K562 (cell line): ENCODE results near the gene SLC2A13. TPM values are rescaled to one million over a fixed set of nuclear protein-coding genes. Genes with fewer than 3 reads are reported as not detected.
"Not testable (repeated sequence)": the region's sequence is repeated elsewhere in the genome, so short reads cannot be mapped to it uniquely, and the experiment has no call there.

ENCODE experiments used
- ATAC-seq: fragments of 200-7000 bp; cut with Tn5 transposase; 3 replicates; pipeline ENCODE4 v1.9.1; 2020; ENCODE audit warnings: moderate library complexity
- BruUV-seq: library from RNA; stranded (reverse); fragments of 400-500 nt; replicated peaks from 2 replicates; lab custom pipeline; 2021; lab: Mats Ljungman, UMichigan
- CTCF ChIA-PET: fragments of 300-600 bp; formaldehyde crosslinking; extraction: SDS; loops from one replicate; lab custom pipeline; 2021; ENCODE audit warnings: low intra/inter-chr PET ratio; lab: Yijun Ruan, JAX
- POLR2A ChIA-PET: fragments of 300-600, 350-650 bp; sonication (Branson Sonifier 250); formaldehyde crosslinking; extraction: SDS; loops from one replicate; lab custom pipeline; 2021; ENCODE audit warnings: antibody characterized with exemption, inconsistent platforms; lab: Yijun Ruan, JAX
- DNase-seq, 4 experiments: peaks; one replicate each; pipeline versions ENCODE4 v3.0.0 to v3.0.0-alpha.2; 2011 to 2018; ENCODE audit warnings: low spot score in 3 of 4, mixed read lengths in 3 of 4; ENCODE audit errors: extremely low read depth in 1 of 4
- FAIRE-seq: peaks from 2 replicates; lab custom pipeline; 2011; peaks lifted over from hg19 to GRCh38; lab: Jason Lieb, UNC
- H2AFZ ChIP-seq: 2 replicates; pipeline ENCODE4 v1.6.0; 2011; ENCODE audit warnings: low read depth, low read length, control low read depth, inconsistent platforms
- H3K27ac ChIP-seq: fragments of 200-600 bp; 3 replicates; pipeline ENCODE4 v1.8.0; 2011; ENCODE audit warnings: low read depth, mild to moderate bottlenecking, control low read depth, inconsistent platforms, low read length, moderate library complexity, mixed read lengths; ENCODE audit errors: extremely low read depth
- H3K27me3 ChIP-seq, 2 experiments: fragments of 300-600 bp in 1 of 2; 2 replicates in 1 of 2; 3 replicates in 1 of 2; pipeline versions ENCODE4 v1.6.0 to v1.8.0; 2011; ENCODE audit warnings: inconsistent platforms in 2 of 2, low read length in 2 of 2, mild to moderate bottlenecking in 1 of 2, mixed read lengths in 1 of 2, moderate library complexity in 1 of 2; ENCODE audit not compliant: control insufficient read depth in 2 of 2, insufficient read depth in 2 of 2
- H3K36me3 ChIP-seq: fragments of 300-600 bp; 3 replicates; pipeline ENCODE4 v1.8.0; 2011; ENCODE audit warnings: mild to moderate bottlenecking, low read length, inconsistent platforms; ENCODE audit not compliant: control insufficient read depth, insufficient read depth
- H3K4me1 ChIP-seq, 2 experiments: fragments of 200-600 bp in 1 of 2; replicated peaks in 1 of 2; 2 replicates in 1 of 2; 3 replicates in 1 of 2; pipeline versions ENCODE4 v1.5.1 to v1.8.0; 2011; ENCODE audit warnings: inconsistent platforms in 2 of 2, low read length in 2 of 2, mild to moderate bottlenecking in 1 of 2, mixed read lengths in 1 of 2, moderate library complexity in 1 of 2; ENCODE audit not compliant: control insufficient read depth in 2 of 2, insufficient read depth in 2 of 2
- H3K4me2 ChIP-seq: 2 replicates; pipeline ENCODE4 v1.6.1; 2011; ENCODE audit warnings: low read length, control low read depth, inconsistent platforms, mixed read lengths; ENCODE audit not compliant: insufficient read depth
- H3K4me3 ChIP-seq: fragments of 200-600 bp; sonication (generic), shearing (Covaris generic); 2 replicates; pipeline ENCODE4 v1.5.1; 2016; ENCODE audit warnings: control low read depth, inconsistent platforms
- H3K79me2 ChIP-seq: fragments of 200-600 bp; 3 replicates; pipeline ENCODE4 v1.8.0; 2011; ENCODE audit warnings: low read length, inconsistent platforms; ENCODE audit not compliant: control insufficient read depth, insufficient read depth
- H3K9ac ChIP-seq, 2 experiments: 2 replicates each; pipeline versions ENCODE4 v1.6.0 to v1.6.1; 2011; ENCODE audit warnings: low read depth in 2 of 2, low read length in 2 of 2, control low read depth in 1 of 2, inconsistent platforms in 1 of 2, mild to moderate bottlenecking in 1 of 2, mixed read lengths in 1 of 2; ENCODE audit not compliant: insufficient read depth in 1 of 2
- H3K9me1 ChIP-seq: one replicate; pipeline ENCODE4 v1.6.0; 2011; ENCODE audit warnings: inconsistent platforms, mild to moderate bottlenecking, low read length, moderate library complexity; ENCODE audit not compliant: control insufficient read depth, insufficient read depth
- H3K9me3 ChIP-seq: replicated peaks from 2 replicates; pipeline ENCODE4 v1.5.1; 2011; ENCODE audit warnings: low read depth, low read length, inconsistent platforms; ENCODE audit not compliant: control insufficient read depth, insufficient read depth
- H4K20me1 ChIP-seq: replicated peaks from 2 replicates; pipeline ENCODE4 v1.6.1; 2011; ENCODE audit warnings: low read length, inconsistent platforms, mixed read lengths; ENCODE audit not compliant: control insufficient read depth, insufficient read depth
- CCNT2 ChIP-seq: IDR thresholded peaks from 2 replicates; pipeline ENCODE4 v1.6.1; 2011; ENCODE audit warnings: borderline replicate concordance, low read depth, mild to moderate bottlenecking, moderate library complexity, mixed read lengths, low read length; ENCODE audit not compliant: insufficient read length; ENCODE audit errors: extremely low read depth
- CHD1 ChIP-seq: fragments of 200-600 bp; sonication (generic); IDR thresholded peaks from one replicate; pipeline ENCODE4 v1.6.1; 2012; ENCODE audit warnings: mild to moderate bottlenecking, moderate library complexity, low read length, inconsistent platforms
- ETV5 ChIP-seq: sonication (generic); formaldehyde crosslinking; IDR thresholded peaks from 2 replicates; pipeline ENCODE4 v1.4.0; 2020; ENCODE audit warnings: low read depth, mild to moderate bottlenecking, missing genetic modification reagents
- GTF2A2 ChIP-seq: IDR thresholded peaks from 2 replicates; pipeline ENCODE4 v1.6.1; 2016; ENCODE audit warnings: mild to moderate bottlenecking, missing genetic modification characterization, missing compliant biosample characterization
- KDM4B ChIP-seq, 2 experiments: fragments of 450-650 bp in 1 of 2; sonication (generic) in 1 of 2; IDR thresholded peaks; 2 replicates each; pipeline ENCODE4 v1.6.1; 2016 to 2017; ENCODE audit warnings: borderline replicate concordance in 2 of 2, antibody characterized with exemption in 1 of 2, low read depth in 1 of 2, mild to moderate bottlenecking in 1 of 2
- RAD51 ChIP-seq: fragments of 450-650 bp; IDR thresholded peaks from 2 replicates; pipeline ENCODE4 v1.7.1; 2016; ENCODE audit warnings: low read depth, mild to moderate bottlenecking, borderline replicate concordance
- SIN3A ChIP-seq, 2 experiments: fragments of 150-350 bp in 1 of 2; IDR thresholded peaks; 2 replicates each; pipeline ENCODE4 v1.6.1; 2011 to 2016; ENCODE audit warnings: borderline replicate concordance in 2 of 2, low read depth in 2 of 2, low read length in 2 of 2, mild to moderate bottlenecking in 2 of 2, moderate library complexity in 2 of 2; ENCODE audit not compliant: control insufficient read depth in 1 of 2
- SREBF1 ChIP-seq: fragments of 150-350 bp; IDR thresholded peaks from 2 replicates; pipeline ENCODE4 v1.6.1; 2014; ENCODE audit warnings: antibody characterized with exemption, low read depth, low read length, borderline replicate concordance
- ZNF75A ChIP-seq: fragments of 450-650 bp; formaldehyde crosslinking; IDR thresholded peaks from 2 replicates; pipeline ENCODE4 v1.4.0; 2020; ENCODE audit warnings: mild to moderate bottlenecking
- WGBS: fragments of 100-300 bp; shearing (Covaris generic); methylation state at CpG from one replicate; pipeline ENCODE4 v1.1.6; 2016; ENCODE audit warnings: low coverage, mixed read lengths; ENCODE audit not compliant: insufficient coverage; ENCODE audit errors: missing lambda C conversion rate; 5-methylcytosine and 5-hydroxymethylcytosine counted together
- in situ Hi-C: fragments of 300-500 bp; cut with MboI; formaldehyde crosslinking; loops from 4 replicates; pipeline ENCODE4 v1.15.0; 2018; ENCODE audit warnings: inconsistent platforms, mixed read lengths
- intact Hi-C: fragments of 100-400 bp; cut with micrococcal nuclease; formaldehyde crosslinking; loops from 2 replicates; pipeline ENCODE4 v1.14.2; 2022
- polyA plus RNA-seq, 8 experiments: library from polyadenylated mRNA; depleted of rRNA in 4 of 8; stranded (reverse) in 5 of 8; unstranded in 3 of 8; fragments of >200 nt; fragmentation: Nextera tagmentation in 2 of 8; fragmentation: Illumina TruSeq in 1 of 8; extraction: Ambion mirVana in 2 of 8; extraction: Trizol in 1 of 8; gene quantifications; 2 replicates each; pipeline versions ENCODE4 v1.2.1 to v1.2.3, GENCODE V29; 2011 to 2014; ENCODE audit warnings: inconsistent platforms in 1 of 8, missing spikeins in 1 of 8
- total RNA-seq, 7 experiments: library from RNA; depleted of rRNA in 6 of 7; stranded (reverse); fragments of >200 nt in 6 of 7; fragmentation: Illumina TruSeq in 2 of 7; extraction: Trizol in 2 of 7; gene quantifications; 2 replicates each; pipeline versions ENCODE4 v1.2.1 to v1.2.3, GENCODE V29; 2011 to 2021; ENCODE audit warnings: low replicate concordance in 1 of 7
- TF ChIP-seq, protein P1 (sequence below): fragments of 450-650 bp; IDR thresholded peaks from 2 replicates; pipeline ENCODE4 v1.6.1; 2016; ENCODE audit warnings: antibody characterized with exemption
- TF ChIP-seq, protein P2 (sequence below), 2 experiments: fragments of 450-650 bp; IDR thresholded peaks; 2 replicates each; pipeline ENCODE4 v1.6.1; 2016

SLC2A13 gene
- total and polyA plus RNA-seq, 9 of the 15 experiments (the other 6 are each of a cell fraction or from before 2014, with no cell fraction given) = 1.7 to 12.4 (median 9.0) TPM

DNA sequence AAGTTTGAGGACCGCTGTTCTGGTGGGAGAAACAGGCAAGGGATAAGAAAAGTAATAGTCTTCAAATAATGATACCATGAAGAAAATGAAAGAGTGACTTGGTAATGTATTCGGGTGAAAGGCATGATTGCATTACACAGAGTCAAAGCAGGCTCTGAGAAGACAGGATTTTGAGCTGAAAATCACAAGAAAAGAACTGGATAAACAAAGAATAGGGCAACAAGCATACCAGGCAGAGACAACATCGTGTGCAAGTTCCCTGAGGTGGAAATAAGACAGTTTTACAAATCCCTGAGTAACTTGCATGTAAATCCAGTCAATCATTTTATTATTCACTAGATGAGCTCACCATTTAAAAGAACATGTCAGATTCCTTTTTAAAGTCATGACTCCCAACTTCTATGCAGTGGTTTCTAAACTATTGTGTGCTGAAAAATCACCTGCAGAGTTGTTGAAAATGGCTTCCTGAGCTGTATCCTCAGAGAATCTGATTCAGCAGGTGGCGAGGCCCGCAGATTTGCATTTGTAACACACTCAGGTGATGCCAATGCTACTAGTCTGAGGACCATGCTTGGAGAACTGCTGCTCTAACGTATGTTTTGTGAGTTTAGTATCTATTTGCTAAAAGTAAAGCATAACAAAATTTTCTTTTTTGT, 353.3 kb downstream of the SLC2A13 start:
- H3K79me2 ChIP-seq = no peaks in the 10 kb centered on the region
- no peak for ATAC-seq
- no peaks in the 10 kb centered on the region for H3K9me1 ChIP-seq
- WGBS = 14% methylated on average over 6 of the region's 6 CpGs
- no peak for FAIRE-seq
- no peaks in the 10 kb centered on the region for H3K9me3 ChIP-seq
- H3K27ac ChIP-seq = no peak overlapping the region
- no peak for TF ChIP-seq ZNF75A
- no peak for TF ChIP-seq SIN3A (IDR thresholded peaks at IDR 0.05; ENCODE audit: borderline replicate concordance in 2 of 2, control insufficient read depth in 1 of 2, low read depth in 2 of 2, low read length in 2 of 2)
- no peak for TF ChIP-seq ETV5 (CRISPR knock-in tag)
- TF ChIP-seq, protein P1, sequence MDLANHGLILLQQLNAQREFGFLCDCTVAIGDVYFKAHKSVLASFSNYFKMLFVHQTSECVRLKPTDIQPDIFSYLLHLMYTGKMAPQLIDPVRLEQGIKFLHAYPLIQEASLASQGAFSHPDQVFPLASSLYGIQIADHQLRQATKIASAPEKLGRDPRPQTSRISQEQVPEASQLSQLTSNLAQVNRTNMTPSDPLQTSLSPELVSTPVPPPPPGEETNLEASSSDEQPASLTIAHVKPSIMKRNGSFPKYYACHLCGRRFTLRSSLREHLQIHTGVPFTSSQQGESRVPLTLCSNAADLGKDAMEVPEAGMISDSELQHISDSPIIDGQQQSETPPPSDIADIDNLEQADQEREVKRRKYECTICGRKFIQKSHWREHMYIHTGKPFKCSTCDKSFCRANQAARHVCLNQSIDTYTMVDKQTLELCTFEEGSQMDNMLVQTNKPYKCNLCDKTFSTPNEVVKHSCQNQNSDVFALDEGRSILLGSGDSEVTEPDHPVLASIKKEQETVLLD = no peak
- TF ChIP-seq, protein P2, sequence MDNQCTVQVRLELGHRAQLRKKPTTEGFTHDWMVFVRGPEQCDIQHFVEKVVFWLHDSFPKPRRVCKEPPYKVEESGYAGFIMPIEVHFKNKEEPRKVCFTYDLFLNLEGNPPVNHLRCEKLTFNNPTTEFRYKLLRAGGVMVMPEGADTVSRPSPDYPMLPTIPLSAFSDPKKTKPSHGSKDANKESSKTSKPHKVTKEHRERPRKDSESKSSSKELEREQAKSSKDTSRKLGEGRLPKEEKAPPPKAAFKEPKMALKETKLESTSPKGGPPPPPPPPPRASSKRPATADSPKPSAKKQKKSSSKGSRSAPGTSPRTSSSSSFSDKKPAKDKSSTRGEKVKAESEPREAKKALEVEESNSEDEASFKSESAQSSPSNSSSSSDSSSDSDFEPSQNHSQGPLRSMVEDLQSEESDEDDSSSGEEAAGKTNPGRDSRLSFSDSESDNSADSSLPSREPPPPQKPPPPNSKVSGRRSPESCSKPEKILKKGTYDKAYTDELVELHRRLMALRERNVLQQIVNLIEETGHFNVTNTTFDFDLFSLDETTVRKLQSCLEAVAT (IDR thresholded peaks at IDR 0.05) = no peak
- TF ChIP-seq KDM4B (IDR thresholded peaks at IDR 0.05; ENCODE audit: borderline replicate concordance in 2 of 2, low read depth in 1 of 2) = no peak
- no peak for TF ChIP-seq CCNT2
- no peak for TF ChIP-seq SREBF1
- TF ChIP-seq CHD1 = no peak
- TF ChIP-seq GTF2A2 (tag) = no peak
- TF ChIP-seq RAD51 = no peak
- H3K4me1 ChIP-seq = no peaks in the 10 kb centered on the region
- POLR2A ChIA-PET = no interaction called here
- no peak overlapping the region for H2AFZ ChIP-seq
- no peaks in the 10 kb centered on the region for H4K20me1 ChIP-seq
- CTCF ChIA-PET = no interaction called here
- intact Hi-C loops = no loop called here
- no peaks in the 10 kb centered on the region for H3K36me3 ChIP-seq
- DNase-seq = no peak
- BruUV-seq = no TSS peak
- in situ Hi-C loops = loop anchor here (25.0 kb wide), 1 partner anchor 360 kb away; the partner anchor contains the start of gene SLC2A13
- no peak overlapping the region for H3K4me2 ChIP-seq
- H3K9ac ChIP-seq = no peak overlapping the region
- no peak overlapping the region for H3K4me3 ChIP-seq
- no peaks in the 10 kb centered on the region for H3K27me3 ChIP-seq

DNA sequence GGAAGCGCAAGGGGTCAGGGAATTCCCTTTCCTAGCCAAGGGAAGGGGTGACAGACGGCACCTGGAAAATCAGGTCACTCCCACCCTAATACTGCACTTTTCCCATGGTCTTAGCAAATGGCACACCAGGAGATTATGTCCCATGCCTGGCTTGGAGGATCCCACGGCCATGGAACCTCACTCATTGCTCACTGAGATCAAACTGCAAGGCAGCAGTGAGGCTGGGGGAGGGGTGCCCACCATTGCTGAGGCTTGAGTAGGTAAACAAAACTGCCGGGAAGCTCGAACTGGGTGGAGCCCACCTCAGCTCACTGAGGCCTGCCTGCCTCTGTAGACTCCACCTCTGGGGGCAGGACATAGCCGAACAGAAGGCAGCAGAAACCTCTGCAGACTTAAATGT, 359.7 kb downstream of the SLC2A13 start:
- WGBS = 9% methylated on average over 4 of the region's 6 CpGs
- H2AFZ ChIP-seq, CTCF ChIA-PET, H3K36me3 ChIP-seq, FAIRE-seq, H3K9me1 ChIP-seq, H3K4me3 ChIP-seq, H3K4me1 ChIP-seq, in situ Hi-C loops, H3K9me3 ChIP-seq, H4K20me1 ChIP-seq, H3K27ac ChIP-seq, H3K79me2 ChIP-seq, DNase-seq, POLR2A ChIA-PET, ATAC-seq, intact Hi-C loops, H3K27me3 ChIP-seq, H3K9ac ChIP-seq, H3K4me2 ChIP-seq, BruUV-seq: not testable (repeated sequence)
